ENCODE results near the gene ARRB2.
A peak's percentile ranks its signal among the peaks of the same experiment; 100 is the strongest.

ARRB2 gene

DNA sequence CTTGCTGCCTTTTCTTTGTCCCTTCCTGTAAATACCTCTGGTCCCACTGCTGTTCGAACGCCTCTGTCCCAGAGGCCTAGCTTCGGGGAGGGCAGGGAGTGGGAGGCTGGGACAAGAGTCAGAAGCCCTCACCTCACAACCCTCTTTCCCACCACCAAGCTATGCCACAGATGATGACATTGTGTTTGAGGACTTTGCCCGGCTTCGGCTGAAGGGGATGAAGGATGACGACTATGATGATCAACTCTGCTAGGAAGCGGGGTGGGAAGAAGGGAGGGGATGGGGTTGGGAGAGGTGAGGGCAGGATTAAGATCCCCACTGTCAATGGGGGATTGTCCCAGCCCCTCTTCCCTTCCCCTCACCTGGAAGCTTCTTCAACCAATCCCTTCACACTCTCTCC lies 10.4 kb downstream of the ARRB2 start:
- Histone ChIP-seq H2AFZ (ENCODE audit: low read length) (no peak overlapping the region), H3K4me1 (ENCODE audit: insufficient read depth, low read length, severe bottlenecking) (peaks cover 38% of the 10 kb centered on the region), H3K9ac (ENCODE audit: low read length) (no peak overlapping the region), H3K27me3 (ENCODE audit: insufficient read depth, low read length) (no peaks in the 10 kb centered on the region), H3K36me3 (ENCODE audit: insufficient read depth, low read length) (peaks cover 35% of the 10 kb centered on the region), H3K27ac (ENCODE audit: low read depth, low read length, poor library complexity, severe bottlenecking) (peak overlapping the region; percentile 78), H4K20me1 (ENCODE audit: insufficient read depth, low read length) (no peaks in the 10 kb centered on the region), H3K9me3 (ENCODE audit: low read length) (no peaks in the 10 kb centered on the region), H3K79me2 (ENCODE audit: insufficient read depth, low read length) (no peaks in the 10 kb centered on the region), H3K9me2 (ENCODE audit: low read depth, low read length) (no peaks in the 10 kb centered on the region), H3F3A (ENCODE audit: insufficient read depth, low read length) (no peaks in the 10 kb centered on the region), H3K4me2 (ENCODE audit: low read length) (no peak overlapping the region; the same call in 1 of the 2 replicates), H3K4me3 (ENCODE audit: low read depth, low read length, poor library complexity, severe bottlenecking) (no peak overlapping the region)
- no peak for TF ChIP-seq EZH2 (IDR thresholded peaks at IDR 0.05; ENCODE audit: borderline replicate concordance, low read length)

DNA sequence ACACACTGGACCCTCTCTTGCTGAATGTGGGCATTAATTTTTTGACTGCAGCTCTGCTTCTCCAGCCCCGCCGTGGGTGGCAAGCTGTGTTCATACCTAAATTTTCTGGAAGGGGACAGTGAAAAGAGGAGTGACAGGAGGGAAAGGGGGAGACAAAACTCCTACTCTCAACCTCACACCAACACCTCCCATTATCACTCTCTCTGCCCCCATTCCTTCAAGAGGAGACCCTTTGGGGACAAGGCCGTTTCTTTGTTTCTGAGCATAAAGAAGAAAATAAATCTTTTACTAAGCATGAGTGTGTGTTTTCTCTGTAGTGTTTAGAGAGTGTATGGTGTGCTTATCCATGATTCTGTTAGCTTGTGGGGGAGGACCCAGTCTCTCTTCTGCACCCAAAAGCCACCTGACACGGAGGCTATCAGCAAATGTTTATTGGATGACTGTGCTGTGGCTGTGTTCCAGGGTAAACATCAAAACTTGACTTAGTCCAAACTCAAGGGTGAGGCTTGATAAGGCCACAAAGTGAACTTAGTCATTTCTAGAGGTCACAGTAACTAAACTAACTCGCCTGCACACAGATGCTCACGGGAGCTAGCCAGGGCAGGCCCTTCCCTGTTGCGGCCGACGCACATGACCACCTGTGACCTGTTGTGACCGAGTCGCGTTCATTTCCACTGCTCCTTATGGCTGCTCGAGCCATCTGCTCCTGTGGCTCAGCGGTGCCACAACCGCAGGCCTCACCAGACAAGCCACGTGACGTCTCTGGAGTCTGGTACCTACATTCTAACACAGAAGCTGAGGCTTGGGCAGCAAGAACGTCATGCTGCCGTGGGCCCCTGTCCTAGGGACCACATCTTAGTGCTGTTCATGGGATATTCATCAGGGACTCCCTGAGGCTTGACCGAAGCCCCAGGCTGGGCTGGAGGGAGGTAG lies 11.0 kb downstream of the ARRB2 start:
- H2AFZ ChIP-seq (ENCODE audit: low read length): no peak overlapping the region
- peak overlapping the region; percentile 18; the same call in 1 of the 2 replicates for H3K4me2 ChIP-seq (ENCODE audit: low read length)
- peak overlapping the region; percentile 78 for H3K27ac ChIP-seq (ENCODE audit: low read depth, low read length, poor library complexity, severe bottlenecking)
- no peaks in the 10 kb centered on the region for H3K79me2 ChIP-seq (ENCODE audit: insufficient read depth, low read length)
- peaks cover 38% of the 10 kb centered on the region for H3K4me1 ChIP-seq (ENCODE audit: insufficient read depth, low read length, severe bottlenecking)
- no peak overlapping the region for H3K4me3 ChIP-seq (ENCODE audit: low read depth, low read length, poor library complexity, severe bottlenecking)
- H3K36me3 ChIP-seq (ENCODE audit: insufficient read depth, low read length): peaks cover 31% of the 10 kb centered on the region
- no peaks in the 10 kb centered on the region for H3K27me3 ChIP-seq (ENCODE audit: insufficient read depth, low read length)
- no peaks in the 10 kb centered on the region for H3K9me3 ChIP-seq (ENCODE audit: low read length)
- peak overlapping the region; percentile 27; the same call in 1 of the 2 replicates for H3K9ac ChIP-seq (ENCODE audit: low read length)
- H4K20me1 ChIP-seq (ENCODE audit: insufficient read depth, low read length): no peaks in the 10 kb centered on the region
- no peaks in the 10 kb centered on the region for H3F3A ChIP-seq (ENCODE audit: insufficient read depth, low read length)
- H3K9me2 ChIP-seq (ENCODE audit: low read depth, low read length): no peaks in the 10 kb centered on the region
- TF ChIP-seq EZH2 (IDR thresholded peaks at IDR 0.05; ENCODE audit: borderline replicate concordance, low read length): no peak
- TF ChIP-seq, protein P1, sequence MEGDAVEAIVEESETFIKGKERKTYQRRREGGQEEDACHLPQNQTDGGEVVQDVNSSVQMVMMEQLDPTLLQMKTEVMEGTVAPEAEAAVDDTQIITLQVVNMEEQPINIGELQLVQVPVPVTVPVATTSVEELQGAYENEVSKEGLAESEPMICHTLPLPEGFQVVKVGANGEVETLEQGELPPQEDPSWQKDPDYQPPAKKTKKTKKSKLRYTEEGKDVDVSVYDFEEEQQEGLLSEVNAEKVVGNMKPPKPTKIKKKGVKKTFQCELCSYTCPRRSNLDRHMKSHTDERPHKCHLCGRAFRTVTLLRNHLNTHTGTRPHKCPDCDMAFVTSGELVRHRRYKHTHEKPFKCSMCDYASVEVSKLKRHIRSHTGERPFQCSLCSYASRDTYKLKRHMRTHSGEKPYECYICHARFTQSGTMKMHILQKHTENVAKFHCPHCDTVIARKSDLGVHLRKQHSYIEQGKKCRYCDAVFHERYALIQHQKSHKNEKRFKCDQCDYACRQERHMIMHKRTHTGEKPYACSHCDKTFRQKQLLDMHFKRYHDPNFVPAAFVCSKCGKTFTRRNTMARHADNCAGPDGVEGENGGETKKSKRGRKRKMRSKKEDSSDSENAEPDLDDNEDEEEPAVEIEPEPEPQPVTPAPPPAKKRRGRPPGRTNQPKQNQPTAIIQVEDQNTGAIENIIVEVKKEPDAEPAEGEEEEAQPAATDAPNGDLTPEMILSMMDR (IDR thresholded peaks at IDR 0.05; ENCODE audit: low read length): no peak

DNA sequence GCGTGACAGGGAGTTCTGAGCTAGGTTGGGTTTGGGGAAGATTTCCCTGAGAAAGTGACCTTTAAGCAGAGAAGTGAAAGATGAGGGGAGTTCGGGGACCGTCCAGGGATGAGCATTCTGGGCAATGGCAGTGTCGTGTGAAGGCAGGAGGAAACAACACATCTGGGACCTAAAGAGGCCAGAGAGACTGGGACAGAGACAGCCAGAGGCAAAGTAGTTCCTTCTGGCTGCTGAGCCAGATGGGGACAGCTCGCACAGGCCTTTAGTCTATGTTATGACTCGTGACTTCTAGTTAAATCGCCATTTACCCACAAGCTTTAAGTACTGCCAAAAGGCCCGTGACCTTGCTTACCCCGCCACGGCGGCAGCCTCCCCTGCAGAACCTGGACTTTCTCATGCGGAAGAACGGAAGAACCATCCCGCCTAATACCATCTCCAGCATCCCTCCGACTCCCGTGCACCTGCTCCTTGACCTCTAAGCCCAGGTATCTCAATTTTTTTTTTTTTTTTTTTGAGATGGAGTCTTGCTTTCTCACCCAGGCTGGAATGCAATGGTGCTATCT lies 12.3 kb downstream of the ARRB2 start:
- Histone ChIP-seq H3K4me1 (ENCODE audit: insufficient read depth, low read length, severe bottlenecking) (peaks cover 38% of the 10 kb centered on the region), H3K9me2 (ENCODE audit: low read depth, low read length) (no peaks in the 10 kb centered on the region), H3K4me2 (ENCODE audit: low read length) (no peak overlapping the region), H3K79me2 (ENCODE audit: insufficient read depth, low read length) (no peaks in the 10 kb centered on the region), H3F3A (ENCODE audit: insufficient read depth, low read length) (no peaks in the 10 kb centered on the region), H3K9ac (ENCODE audit: low read length) (no peak overlapping the region), H3K27me3 (ENCODE audit: insufficient read depth, low read length) (no peaks in the 10 kb centered on the region), H3K27ac (ENCODE audit: low read depth, low read length, poor library complexity, severe bottlenecking) (peak overlapping the region; percentile 7), H3K36me3 (ENCODE audit: insufficient read depth, low read length) (peaks cover 22% of the 10 kb centered on the region), H3K4me3 (ENCODE audit: low read depth, low read length, poor library complexity, severe bottlenecking) (no peak overlapping the region), H3K9me3 (ENCODE audit: low read length) (no peaks in the 10 kb centered on the region), H4K20me1 (ENCODE audit: insufficient read depth, low read length) (no peaks in the 10 kb centered on the region), H2AFZ (ENCODE audit: low read length) (no peak overlapping the region)
- TF ChIP-seq, protein P1 (IDR thresholded peaks at IDR 0.05; ENCODE audit: low read length): no peak
- TF ChIP-seq EZH2 (IDR thresholded peaks at IDR 0.05; ENCODE audit: borderline replicate concordance, low read length): no peak

All from OCI-LY1 (cell line).